SKM-1 (cell line): ENCODE results near the gene HPS4.
"Not testable (repeated sequence)": the region's sequence is repeated elsewhere in the genome, so short reads cannot be mapped to it uniquely, and the experiment has no call there.

Source experiments
- DNase-seq: peaks from one replicate; lab custom pipeline; 2025; ENCODE audit not compliant: unreplicated experiment; lab: John Stamatoyannopoulos, UW

The HPS4 gene

GRCh38 chr22:26483439-26484359 lies at the start of gene HPS4, which contains the start of gene SRRD:
HPS4 (minus strand) TSS chr22:26483783; CDS start chr22:26481762, 2,021 bp downstream.
SRRD (plus strand) TSS chr22:26483877; CDS start chr22:26483891, 14 bp downstream.
- DNase-seq: peak; percentile 68

- DNase-seq: no peak
Measured at GRCh38 chr22:26529345-26529744, 45.8 kb upstream of the HPS4 start.

- not testable (repeated sequence) for DNase-seq
Measured at GRCh38 chr22:26528518-26528917, 44.9 kb upstream of the HPS4 start.

- no peak for DNase-seq
Measured at GRCh38 chr22:26527574-26528465, 44.2 kb upstream of the HPS4 start.

- DNase-seq: no peak
Measured at GRCh38 chr22:26527167-26527566, 43.6 kb upstream of the HPS4 start.

- DNase-seq: no peak
Measured at GRCh38 chr22:26525946-26526564, 42.5 kb upstream of the HPS4 start.

GRCh38 chr22:26524870-26525269 lies 41.3 kb upstream of the HPS4 start:
- no peak for DNase-seq

- DNase-seq: no peak
Measured at GRCh38 chr22:26522592-26522991, 39.0 kb upstream of the HPS4 start.

- DNase-seq: no peak
Measured at GRCh38 chr22:26522012-26522411, 38.4 kb upstream of the HPS4 start.

- no peak for DNase-seq
Measured at GRCh38 chr22:26517429-26517828, 33.8 kb upstream of the HPS4 start.

- no peak for DNase-seq
Measured at GRCh38 chr22:26516503-26516902, 32.9 kb upstream of the HPS4 start.

- DNase-seq: no peak
Measured at GRCh38 chr22:26515931-26516330, 32.3 kb upstream of the HPS4 start.

GRCh38 chr22:26514419-26515161 lies 31.0 kb upstream of the HPS4 start:
- DNase-seq: no peak

- DNase-seq: no peak
Measured at GRCh38 chr22:26513838-26514237, 30.3 kb upstream of the HPS4 start.

- DNase-seq: peak; percentile 51
Measured at GRCh38 chr22:26512149-26512793, 28.7 kb upstream of the HPS4 start, which contains the start of gene TFIP11. TFIP11 (minus strand) TSS chr22:26512473; CDS start chr22:26510272, 2,201 bp downstream.

- DNase-seq: no peak
Measured at GRCh38 chr22:26508148-26508547, 24.6 kb upstream of the HPS4 start.

GRCh38 chr22:26503758-26504157 lies 20.2 kb upstream of the HPS4 start:
- DNase-seq: no peak

GRCh38 chr22:26502688-26503561 lies 19.3 kb upstream of the HPS4 start:
- peak; percentile 50 for DNase-seq

GRCh38 chr22:26501996-26502395 lies 18.4 kb upstream of the HPS4 start:
- no peak for DNase-seq
